GM12892 (cell line): ENCODE results near the gene CLK4.

Experiments
- POLR2A ChIP-seq: IDR thresholded peaks from 2 replicates; pipeline ENCODE4 v1.6.1; 2011; ENCODE audit warnings: low read depth, low read length, control low read depth
- POLR2AphosphoS5 ChIP-seq: IDR thresholded peaks from 2 replicates; pipeline ENCODE4 v1.6.1; 2011; ENCODE audit warnings: low read depth, low read length, control low read depth

- TF ChIP-seq POLR2AphosphoS5 (no peak), POLR2A (no peak)
Measured at GRCh38 chr5:178563621-178564020, 63.2 kb downstream of the CLK4 start.
